IPS-18c (cell line): ENCODE measurements around the gene NKIRAS1.
A peak's percentile ranks its signal among the peaks of the same experiment; 100 is the strongest.

Experiments used
- H3K4me3 ChIP-seq: 2 replicates; pipeline ENCODE4 v1.7.0; 2013; ENCODE audit warnings: low read depth, mild to moderate bottlenecking, low read length, moderate library complexity; ENCODE audit not compliant: insufficient read depth
- H3K9me3 ChIP-seq: one replicate; pipeline ENCODE4 v1.6.1; 2013; ENCODE audit warnings: mild to moderate bottlenecking, low read length, moderate library complexity; ENCODE audit not compliant: control insufficient read depth, insufficient read depth

Gene NKIRAS1

DNA sequence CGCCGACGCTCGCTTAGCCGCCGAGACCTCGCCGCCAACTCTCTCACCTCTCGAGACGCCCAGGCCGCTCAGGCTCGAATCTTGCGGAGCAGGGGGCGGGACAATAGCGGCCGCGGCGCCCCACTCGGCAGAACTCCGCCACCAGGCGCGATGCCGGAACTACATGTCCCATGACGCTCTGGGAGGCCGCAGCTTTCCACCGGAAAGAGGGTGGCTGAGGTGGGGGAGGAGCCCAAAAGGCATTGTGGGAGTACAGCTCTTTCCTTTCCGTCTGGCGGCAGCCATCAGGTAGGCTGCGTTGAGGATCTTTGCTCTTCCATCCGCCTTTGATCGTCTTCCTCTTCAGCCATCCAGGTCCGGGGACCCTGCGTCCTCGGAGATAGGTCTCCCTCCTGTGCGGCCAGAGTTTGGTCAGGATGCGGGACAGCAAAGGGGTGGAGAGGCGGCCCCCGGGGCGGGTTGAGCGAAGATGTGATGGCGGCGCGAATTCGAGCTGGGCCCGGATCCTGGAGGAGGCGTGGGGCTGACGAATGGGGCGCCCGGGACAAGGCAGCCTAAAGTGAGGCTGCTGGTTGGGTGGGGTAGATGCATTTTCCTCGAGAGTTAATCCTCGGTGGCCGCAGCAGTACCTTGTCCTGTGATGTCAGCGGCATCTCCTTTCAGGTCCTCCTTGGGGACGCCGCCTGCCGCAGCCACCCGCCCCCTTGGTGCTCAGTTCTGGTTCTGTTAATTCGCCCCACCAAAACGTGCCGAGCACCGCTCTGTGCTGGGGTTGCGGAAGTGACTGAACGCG, at the start of gene NKIRAS1, which contains the start of gene RPL15:
NKIRAS1 (minus strand) TSS at position 105 of the 793 bp plus-strand sequence. CDS start 6,086 bp downstream, outside the sequence.
RPL15 (plus strand) TSS at position 247 of the 793 bp plus-strand sequence. CDS start 728 bp downstream, outside the sequence.
- Histone ChIP-seq H3K9me3 (no peaks in the 10 kb centered on the region), H3K4me3 (peak within 1 kb of the TSS; percentile 89)

GRCh38 chr3:23966328-23966727, 49.5 kb upstream of the NKIRAS1 start:
- H3K9me3 ChIP-seq, result no peaks in the 10 kb centered on the region
- no peak overlapping the region for H3K4me3 ChIP-seq

- Histone ChIP-seq H3K9me3 (no peaks in the 10 kb centered on the region), H3K4me3 (no peak overlapping the region)
These were observed 47.9 kb upstream of the NKIRAS1 start for GRCh38 chr3:23964537-23965235.

DNA sequence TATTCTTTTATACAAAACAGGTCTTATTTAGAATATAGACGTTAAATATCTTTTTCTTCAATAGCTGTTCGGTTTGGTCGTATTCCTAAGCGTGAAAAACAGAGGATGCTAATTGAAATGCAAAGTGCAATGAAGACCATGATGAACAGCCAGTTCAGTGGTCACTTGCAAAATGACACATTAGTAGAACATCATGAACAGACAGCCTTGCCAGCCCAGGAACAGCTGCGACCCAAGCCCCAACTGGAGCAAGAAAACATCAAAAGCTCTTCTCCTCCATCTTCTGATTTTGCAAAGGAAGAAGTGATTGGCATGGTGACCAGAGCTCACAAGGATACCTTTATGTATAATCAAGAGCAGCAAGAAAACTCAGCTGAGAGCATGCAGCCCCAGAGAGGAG, 45.1 kb upstream of the NKIRAS1 start:
- Histone ChIP-seq H3K4me3 (no peak overlapping the region), H3K9me3 (no peaks in the 10 kb centered on the region)

- Histone ChIP-seq H3K9me3 (no peaks in the 10 kb centered on the region), H3K4me3 (no peak overlapping the region)
These were observed 44.3 kb upstream of the NKIRAS1 start for GRCh38 chr3:23961066-23961465.

- Histone ChIP-seq H3K4me3 (no peak overlapping the region), H3K9me3 (no peaks in the 10 kb centered on the region)
These were observed 43.9 kb upstream of the NKIRAS1 start for GRCh38 chr3:23960649-23961048.

GRCh38 chr3:23959135-23959900, 42.5 kb upstream of the NKIRAS1 start:
- Histone ChIP-seq H3K9me3 (no peaks in the 10 kb centered on the region), H3K4me3 (no peak overlapping the region)

GRCh38 chr3:23956701-23957100, 39.9 kb upstream of the NKIRAS1 start:
- Histone ChIP-seq H3K9me3 (no peaks in the 10 kb centered on the region), H3K4me3 (no peak overlapping the region)

DNA sequence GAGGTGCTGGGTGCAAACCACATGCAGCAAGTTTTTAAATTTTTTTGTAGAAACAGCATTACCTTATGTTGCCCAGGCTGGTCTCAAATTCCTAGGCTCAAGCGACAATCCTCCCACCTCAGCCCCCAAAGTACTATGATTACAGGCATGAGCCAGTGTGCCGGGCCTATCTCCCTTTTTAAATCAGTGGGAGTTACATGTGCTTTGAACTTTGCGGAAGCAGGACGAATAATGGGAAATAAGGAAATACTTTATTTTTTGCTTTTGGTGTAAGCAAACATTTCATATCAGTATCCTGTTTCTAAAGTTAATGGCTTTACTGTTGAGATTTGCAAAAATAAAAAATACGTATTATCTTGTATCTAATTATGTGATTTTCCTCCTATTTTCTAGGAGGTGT, 37.4 kb upstream of the NKIRAS1 start:
- no peaks in the 10 kb centered on the region for H3K9me3 ChIP-seq
- H3K4me3 ChIP-seq, result no peak overlapping the region

GRCh38 chr3:23953523-23953922, 36.7 kb upstream of the NKIRAS1 start:
- H3K9me3 ChIP-seq, result no peaks in the 10 kb centered on the region
- no peak overlapping the region for H3K4me3 ChIP-seq

DNA sequence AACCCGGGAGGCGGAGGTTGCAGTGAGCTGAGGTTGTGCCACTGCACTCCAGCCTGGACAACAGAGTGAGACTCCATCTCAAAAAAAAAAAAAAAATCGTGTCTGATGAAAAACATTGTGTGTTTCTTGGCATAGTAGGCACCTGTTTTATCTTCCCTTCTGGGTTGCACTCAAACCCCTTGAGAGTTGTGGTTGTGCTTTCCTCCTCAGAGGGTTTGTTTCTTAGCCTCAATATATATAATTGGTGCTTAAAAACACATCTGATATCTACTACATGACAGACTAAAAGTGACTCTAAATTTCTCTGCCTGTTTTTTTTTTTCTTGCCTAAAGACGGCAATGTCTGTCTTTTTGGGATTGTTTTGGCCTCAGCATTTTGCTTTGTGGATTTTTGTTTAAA, 35.9 kb upstream of the NKIRAS1 start:
- H3K4me3 ChIP-seq, result no peak overlapping the region
- no peaks in the 10 kb centered on the region for H3K9me3 ChIP-seq

- H3K9me3 ChIP-seq, result no peaks in the 10 kb centered on the region
- H3K4me3 ChIP-seq, result no peak overlapping the region
These were observed 33.5 kb upstream of the NKIRAS1 start for GRCh38 chr3:23950293-23950692.

DNA sequence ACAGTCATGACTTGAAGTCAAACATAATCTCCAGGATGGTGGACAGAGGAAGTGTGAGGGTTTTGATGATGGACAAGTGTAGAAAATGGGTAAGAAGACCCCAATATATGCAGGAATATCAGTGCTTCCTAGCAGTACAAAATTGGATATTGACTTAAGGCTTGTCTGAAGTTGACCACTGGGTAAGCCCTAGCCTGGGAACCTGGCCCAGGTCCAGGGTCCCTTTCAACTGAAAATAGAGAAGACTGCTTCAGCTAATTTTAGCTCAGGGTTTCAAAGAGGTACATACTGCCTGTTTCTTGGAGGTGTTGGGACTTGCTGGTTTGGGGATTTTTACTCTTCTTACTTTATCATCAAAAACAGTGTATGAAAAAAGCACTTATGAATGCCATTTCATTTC, 33.0 kb upstream of the NKIRAS1 start:
- Histone ChIP-seq H3K9me3 (no peaks in the 10 kb centered on the region), H3K4me3 (no peak overlapping the region)

DNA sequence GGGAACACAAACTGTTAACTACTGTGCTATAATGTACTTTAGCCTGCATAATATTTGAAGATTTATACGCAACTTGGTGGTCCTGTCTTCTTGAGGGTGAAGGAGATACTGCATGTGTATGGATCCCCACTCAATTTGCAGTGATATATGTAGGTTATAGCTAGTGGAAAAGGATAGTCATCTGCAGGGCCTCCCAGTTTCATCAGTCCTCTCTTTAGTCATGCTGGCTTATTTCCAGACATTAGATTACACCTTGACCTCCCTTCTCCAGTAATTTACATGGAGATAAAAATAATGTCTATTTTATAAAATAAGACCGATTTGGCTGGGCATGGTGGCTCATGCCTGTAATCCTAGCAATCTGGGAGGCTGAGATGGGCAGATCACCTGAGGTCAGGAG, 32.0 kb upstream of the NKIRAS1 start:
- no peaks in the 10 kb centered on the region for H3K9me3 ChIP-seq
- H3K4me3 ChIP-seq, result no peak overlapping the region

DNA sequence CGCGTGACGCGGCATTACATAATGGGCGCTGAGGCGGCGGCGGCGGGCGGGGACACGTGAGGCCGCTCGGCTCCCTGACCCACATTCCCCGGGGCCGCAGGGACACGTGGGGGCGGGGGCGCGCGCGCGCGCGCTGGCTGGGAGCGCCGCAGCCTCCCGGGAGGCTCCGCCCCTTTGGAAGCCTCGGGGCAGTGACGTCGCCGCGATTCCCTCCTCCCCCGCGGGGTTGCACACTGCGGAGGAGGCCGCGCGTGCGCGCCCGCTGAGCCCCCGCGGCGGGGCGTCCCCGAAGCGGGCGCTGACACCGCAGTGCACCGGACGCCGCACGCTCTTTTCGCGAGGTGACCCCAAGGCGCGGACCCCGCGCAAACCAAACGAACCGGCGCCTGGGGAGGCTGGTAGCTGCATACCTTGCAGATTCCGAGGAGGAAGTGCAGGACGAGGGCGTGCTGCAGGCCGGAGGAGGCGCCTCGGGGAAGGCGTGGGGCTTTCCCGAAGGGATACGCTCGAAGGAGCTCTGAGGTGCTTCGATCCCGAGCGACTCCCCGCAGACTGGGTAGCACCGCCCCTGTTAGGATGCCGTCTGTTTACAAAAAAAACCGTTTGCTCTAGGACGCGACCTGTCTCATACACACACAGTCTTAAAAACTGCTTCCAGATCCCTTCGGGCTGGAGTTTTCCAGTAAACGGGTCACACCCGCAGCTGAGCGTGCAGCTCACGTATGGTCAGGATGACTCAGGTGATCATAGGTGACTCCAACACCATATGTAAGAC, 29.3 kb upstream of the NKIRAS1 start:
- H3K4me3 ChIP-seq, result peak overlapping the region; percentile 85
- H3K9me3 ChIP-seq, result no peaks in the 10 kb centered on the region

DNA sequence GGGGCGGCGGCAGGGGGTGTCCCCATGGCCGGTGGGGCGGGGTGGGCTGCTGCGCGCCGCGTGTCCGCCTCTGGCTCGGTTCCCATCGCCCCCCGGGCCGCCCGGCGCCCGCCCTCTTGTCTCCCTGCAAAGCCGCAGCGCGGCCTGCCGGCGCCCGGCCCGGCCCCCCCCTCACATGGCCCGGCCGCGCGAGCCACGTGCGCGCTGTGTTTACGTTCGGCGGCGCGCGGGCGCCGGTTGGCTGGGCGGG, 28.8 kb upstream of the NKIRAS1 start:
- H3K9me3 ChIP-seq, result no peaks in the 10 kb centered on the region

More for the DNA sequence above, 28.8 kb upstream of the NKIRAS1 start:
- peak overlapping the region; percentile 57; the same call in 1 of the 2 replicates for H3K4me3 ChIP-seq
